GM19438 (cell line): ENCODE data around the gene FZD1.

ENCODE experiments used
- ATAC-seq: cut with Tn5 transposase; IDR thresholded peaks from one replicate; pipeline ENCODE4 v1.9.1; 2021; ENCODE audit warnings: low read depth; ENCODE audit not compliant: unreplicated experiment

Gene FZD1

DNA sequence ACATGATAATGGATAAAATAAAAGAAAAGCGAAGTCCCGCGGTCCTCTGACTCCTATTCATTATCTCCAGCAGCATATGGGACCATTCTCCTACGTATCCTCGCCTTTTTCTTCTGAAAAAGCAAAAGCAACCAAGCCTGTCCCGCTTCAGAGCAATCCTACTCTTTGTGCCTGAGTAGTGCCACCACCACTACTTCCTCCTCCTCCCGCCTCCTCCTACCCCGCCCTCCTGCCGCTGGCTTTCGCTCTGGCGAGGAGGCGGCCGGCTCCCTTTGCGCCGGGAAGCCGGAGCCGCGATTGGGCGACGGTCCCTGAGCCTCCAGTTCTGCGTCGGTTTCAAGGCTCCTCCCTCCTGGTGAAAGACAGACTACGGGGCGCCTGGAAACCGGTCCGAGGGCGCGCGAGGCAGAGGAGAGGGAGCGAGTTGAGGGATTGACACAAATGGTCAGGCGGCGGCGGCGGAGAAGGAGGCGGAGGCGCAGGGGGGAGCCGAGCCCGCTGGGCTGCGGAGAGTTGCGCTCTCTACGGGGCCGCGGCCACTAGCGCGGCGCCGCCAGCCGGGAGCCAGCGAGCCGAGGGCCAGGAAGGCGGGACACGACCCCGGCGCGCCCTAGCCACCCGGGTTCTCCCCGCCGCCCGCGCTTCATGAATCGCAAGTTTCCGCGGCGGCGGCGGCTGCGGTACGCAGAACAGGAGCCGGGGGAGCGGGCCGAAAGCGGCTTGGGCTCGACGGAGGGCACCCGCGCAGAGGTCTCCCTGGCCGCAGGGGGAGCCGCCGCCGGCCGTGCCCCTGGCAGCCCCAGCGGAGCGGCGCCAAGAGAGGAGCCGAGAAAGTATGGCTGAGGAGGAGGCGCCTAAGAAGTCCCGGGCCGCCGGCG lies at the start of gene FZD1:
TSS of gene FZD1 (plus strand) at position 388 of the 878 bp plus-strand sequence. CDS start at position 836, 448 bp downstream.
- ATAC-seq = peak; percentile 87

- no peak for ATAC-seq
Measured at GRCh38 chr7:91226411-91226810, 37.8 kb upstream of the FZD1 start.

- no peak for ATAC-seq
Measured at GRCh38 chr7:91228327-91228726, 35.9 kb upstream of the FZD1 start.

GRCh38 chr7:91228927-91229558 lies 35.2 kb upstream of the FZD1 start:
- ATAC-seq = no peak

- ATAC-seq = no peak
Measured at GRCh38 chr7:91230100-91230499, 34.1 kb upstream of the FZD1 start.

- ATAC-seq = no peak
Measured at GRCh38 chr7:91230503-91230902, 33.7 kb upstream of the FZD1 start.

DNA sequence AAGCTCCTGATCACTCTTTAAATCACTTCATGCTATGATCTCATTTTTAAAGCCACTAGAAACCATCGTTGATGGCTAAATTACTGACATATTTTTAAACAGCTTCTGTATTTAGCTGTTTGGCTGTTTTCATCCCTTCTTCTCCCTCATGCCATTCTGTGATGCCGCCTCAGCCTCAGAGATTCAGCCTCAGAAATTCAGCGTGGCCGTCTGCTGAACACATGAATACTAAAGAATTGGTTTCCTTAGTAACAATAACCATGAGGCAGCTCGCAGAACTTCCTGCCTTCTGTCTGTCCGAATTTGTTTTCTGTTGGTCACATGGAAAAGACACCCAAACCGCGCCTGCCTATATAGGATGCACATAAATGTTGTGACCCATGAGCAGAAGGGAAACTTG lies 31.0 kb upstream of the FZD1 start:
- no peak for ATAC-seq

DNA sequence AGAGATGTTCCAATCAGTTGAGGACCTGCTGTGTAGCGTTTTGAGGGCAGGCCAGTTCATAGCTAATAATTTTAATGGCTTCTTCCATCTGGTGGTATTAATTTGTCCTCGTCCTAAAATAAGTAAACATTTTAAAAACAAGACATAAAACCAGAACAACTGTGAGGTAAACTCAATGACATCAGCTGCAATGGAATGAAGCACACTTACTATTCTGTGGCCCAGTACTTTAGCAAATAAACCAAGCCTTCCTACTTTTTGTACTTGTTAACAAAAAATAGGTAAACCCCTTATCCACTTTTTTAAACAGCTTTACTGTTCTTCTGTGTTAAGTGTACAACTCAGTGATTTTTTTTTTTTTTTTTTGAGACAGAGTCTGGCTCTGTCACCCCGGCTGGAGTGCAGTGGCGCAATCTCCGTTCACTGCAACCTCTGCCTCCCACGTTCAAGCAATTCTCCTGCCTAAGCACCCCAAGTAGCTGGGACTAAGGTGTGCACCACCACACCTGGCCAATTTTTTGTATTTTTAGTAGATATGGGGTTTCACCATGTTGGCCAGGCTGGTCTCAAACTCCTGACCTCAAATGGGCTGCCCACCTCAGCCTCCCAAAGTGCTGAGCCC lies 28.9 kb upstream of the FZD1 start:
- no peak for ATAC-seq

GRCh38 chr7:91239171-91239604 lies 25.0 kb upstream of the FZD1 start:
- no peak for ATAC-seq

GRCh38 chr7:91239772-91240171 lies 24.5 kb upstream of the FZD1 start:
- no peak for ATAC-seq

DNA sequence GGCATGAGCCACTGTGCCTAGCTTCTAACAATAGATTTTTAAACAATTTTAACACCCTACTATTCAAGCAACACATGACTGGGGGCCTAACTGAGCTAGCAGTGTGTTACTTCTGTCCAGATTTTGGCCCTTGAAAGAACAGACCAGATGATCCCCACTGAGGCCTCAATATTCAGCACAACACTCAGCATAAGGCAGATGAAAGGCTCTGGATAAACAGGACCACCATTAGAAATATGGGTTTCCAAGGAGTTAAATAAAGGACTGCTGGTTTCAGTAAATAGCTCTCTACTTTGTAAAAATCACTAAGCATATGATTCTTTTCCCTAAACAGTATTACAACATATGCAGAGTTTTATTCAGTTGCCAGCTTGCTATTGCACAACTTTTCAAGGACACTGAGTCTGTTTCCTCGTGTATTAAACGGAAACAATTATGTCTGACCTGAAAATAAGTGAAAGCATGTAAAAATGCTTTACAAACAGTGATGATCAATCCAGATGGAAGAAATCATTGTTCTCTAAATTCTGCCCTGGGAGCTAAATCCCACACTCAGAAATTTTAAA lies 23.8 kb upstream of the FZD1 start:
- ATAC-seq = no peak

DNA sequence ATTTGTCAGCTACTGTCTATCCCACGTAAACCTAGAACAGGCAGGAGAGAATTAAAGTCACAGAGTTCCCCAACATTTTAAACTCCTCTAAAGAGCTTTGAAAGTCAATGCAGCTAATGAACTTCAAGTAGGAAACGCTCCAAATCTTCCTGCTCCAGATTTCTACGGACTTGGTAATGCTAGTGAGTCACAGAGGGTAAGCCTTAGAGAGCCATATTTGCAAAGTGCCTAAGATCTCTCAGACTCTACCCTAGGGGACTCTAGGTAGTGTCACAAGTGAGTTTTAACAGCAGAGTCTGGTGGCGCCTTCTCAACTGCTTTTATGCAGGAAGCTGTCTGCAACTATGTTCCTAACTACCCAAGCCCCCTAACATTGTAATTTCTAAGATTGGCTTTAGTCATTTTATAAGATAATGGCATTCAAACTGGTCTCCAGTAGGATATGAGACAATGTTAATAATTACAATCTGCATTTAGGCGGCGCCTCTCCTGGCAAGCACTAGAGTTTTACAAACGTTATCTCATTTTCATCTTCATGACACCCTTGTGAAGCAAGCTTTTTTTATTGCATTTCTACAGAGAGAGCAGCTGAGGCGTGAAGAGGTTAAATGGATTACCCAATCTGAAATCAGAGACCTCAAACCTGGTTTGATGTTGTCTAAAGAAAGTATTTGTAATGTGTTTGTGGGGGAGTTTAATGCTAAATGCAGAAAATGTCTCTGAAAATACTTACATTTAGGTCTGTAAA lies 22.0 kb upstream of the FZD1 start:
- ATAC-seq = no peak

DNA sequence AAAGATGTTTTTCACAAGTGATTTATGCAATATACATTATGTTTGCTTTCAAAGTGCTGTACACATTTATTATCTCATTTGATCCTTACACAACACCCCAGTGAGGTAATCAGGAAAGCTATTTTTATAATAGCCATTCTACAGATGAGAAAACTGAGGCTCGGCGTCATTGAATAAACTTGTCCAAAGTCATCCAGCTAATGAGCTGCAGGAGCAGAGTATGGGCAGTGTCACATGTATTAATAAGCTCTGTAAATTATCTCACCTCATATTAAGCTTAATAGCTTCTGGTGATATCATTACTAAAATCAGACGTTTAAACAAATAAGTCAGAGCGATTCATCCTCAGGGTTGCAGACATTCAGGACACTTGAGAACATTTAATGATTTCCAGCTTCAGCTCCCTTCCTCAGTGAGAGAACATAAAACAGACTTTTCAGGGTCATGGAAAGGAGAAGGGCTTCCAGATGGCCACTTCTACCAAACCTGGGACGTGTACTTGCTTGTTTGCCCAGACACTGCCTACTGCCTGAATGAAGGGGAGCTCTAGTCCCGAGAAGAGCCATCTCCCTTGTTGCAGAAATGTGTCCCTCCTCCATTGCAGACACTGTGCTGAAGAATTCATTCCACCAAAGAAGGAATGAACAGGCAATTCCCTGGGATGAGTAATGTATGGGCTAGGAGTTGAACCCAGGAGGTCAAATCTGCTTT lies 20.5 kb upstream of the FZD1 start:
- no peak for ATAC-seq

GRCh38 chr7:91247500-91247899 lies 16.7 kb upstream of the FZD1 start:
- no peak for ATAC-seq

- ATAC-seq = no peak
Measured at GRCh38 chr7:91248996-91249395, 15.2 kb upstream of the FZD1 start.

GRCh38 chr7:91249506-91250233 lies 14.6 kb upstream of the FZD1 start:
- no peak for ATAC-seq

DNA sequence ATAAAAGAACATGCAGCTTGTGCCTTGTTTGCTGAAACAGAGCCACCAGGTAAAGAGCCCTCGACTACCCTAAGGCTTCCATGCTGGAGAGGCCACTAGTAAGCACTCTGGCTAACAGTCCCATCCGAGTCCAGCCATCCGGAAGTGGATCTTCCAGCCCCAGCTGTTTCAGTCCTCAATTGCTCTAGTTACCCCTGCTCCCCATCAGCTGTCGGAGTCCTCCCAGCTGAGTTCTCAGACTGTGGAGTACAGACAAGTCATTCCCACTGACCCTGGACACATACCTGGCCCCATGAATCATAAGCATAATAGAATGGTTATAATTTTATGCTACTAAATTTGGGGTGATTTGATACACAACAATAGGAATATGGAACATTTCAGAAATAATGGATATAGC lies 13.5 kb upstream of the FZD1 start:
- no peak for ATAC-seq

- no peak for ATAC-seq
Measured at GRCh38 chr7:91251877-91252276, 12.4 kb upstream of the FZD1 start.

- ATAC-seq = peak; percentile 1
Measured at GRCh38 chr7:91263384-91264045, 718 bp upstream of the FZD1 start.
